Measurements from ENCODE around the gene NFU1.

Gene NFU1

GRCh38 chr2:69481421-69481820, 44.2 kb upstream of the NFU1 start:
- Histone ChIP-seq H3K18ac (ENCODE audit: low read length) (no peak overlapping the region), H3K4me3 (ENCODE audit: low read length in 2 of 2) (no peak overlapping the region), H2BK15ac (ENCODE audit: low read length) (no peak overlapping the region), H3K4me2 (ENCODE audit: insufficient read depth, low read length, poor library complexity, severe bottlenecking) (no peak overlapping the region), H3K9me3 (replicated peaks in 1 of 2; ENCODE audit: control insufficient read depth in 2 of 2, insufficient read depth in 1 of 2, low read depth in 1 of 2, low read length in 2 of 2) (no peaks in the 10 kb centered on the region), H2BK5ac (ENCODE audit: low read length) (no peak overlapping the region), H3K27ac (replicated peaks; ENCODE audit: low read length) (no peak overlapping the region), H4K91ac (ENCODE audit: low read depth, low read length, poor library complexity) (no peak overlapping the region), H3K23ac (ENCODE audit: low read depth, low read length, poor library complexity) (no peak overlapping the region), H2AK5ac (ENCODE audit: low read depth, low read length) (no peak overlapping the region), H3K27me3 (ENCODE audit: control insufficient read depth in 3 of 3, insufficient read depth in 3 of 3, low read depth in 1 of 3, low read length in 3 of 3) (no peaks in the 10 kb centered on the region), H2BK12ac (ENCODE audit: low read length) (no peak overlapping the region), H3K14ac (ENCODE audit: low read length) (no peak overlapping the region), H3K36me3 (replicated peaks in 1 of 2; ENCODE audit: control insufficient read depth in 2 of 2, insufficient read depth in 2 of 2, low read length in 2 of 2) (peaks cover 0 to 8% of the 10 kb centered on the region in 2 donors), H2BK120ac (ENCODE audit: low read depth, low read length) (no peak overlapping the region), H3K9ac (ENCODE audit: low read depth, low read length, poor library complexity) (no peak overlapping the region), H3K79me1 (ENCODE audit: low read depth, low read length) (no peaks in the 10 kb centered on the region), H3K4me1 (ENCODE audit: control insufficient read depth in 2 of 2, insufficient read depth in 1 of 2, low read depth in 1 of 2, low read length in 2 of 2) (peaks cover 0 to 3% of the 10 kb centered on the region in 2 donors), H3K4ac (ENCODE audit: low read length) (no peak overlapping the region), H4K8ac (ENCODE audit: low read depth, low read length) (no peak overlapping the region), H2AFZ (ENCODE audit: low read length) (no peak overlapping the region)
- WGBS, 2 donors (ENCODE audit: extremely low coverage in 2 of 2, insufficient read length in 2 of 2, insufficient replicate concordance in 1 of 2): no CpG with 5 or more reads among the region's 1 CpG
- no peak for DNase-seq (ENCODE audit: low spot score)

GRCh38 chr2:69477627-69478026, 40.4 kb upstream of the NFU1 start:
- Histone ChIP-seq H2BK12ac (ENCODE audit: low read length) (no peak overlapping the region), H2AK5ac (ENCODE audit: low read depth, low read length) (no peak overlapping the region), H3K36me3 (replicated peaks in 1 of 2; ENCODE audit: control insufficient read depth in 2 of 2, insufficient read depth in 2 of 2, low read length in 2 of 2) (peaks cover 0 to 20% of the 10 kb centered on the region in 2 donors), H2BK15ac (ENCODE audit: low read length) (no peak overlapping the region), H2BK120ac (ENCODE audit: low read depth, low read length) (no peak overlapping the region), H3K4ac (ENCODE audit: low read length) (no peak overlapping the region), H3K18ac (ENCODE audit: low read length) (no peak overlapping the region), H3K4me1 (ENCODE audit: control insufficient read depth in 2 of 2, insufficient read depth in 1 of 2, low read depth in 1 of 2, low read length in 2 of 2) (peaks cover 2% of the 10 kb centered on the region in 2 donors), H2AFZ (ENCODE audit: low read length) (no peak overlapping the region), H3K9me3 (replicated peaks in 1 of 2; ENCODE audit: control insufficient read depth in 2 of 2, insufficient read depth in 1 of 2, low read depth in 1 of 2, low read length in 2 of 2) (no peaks in the 10 kb centered on the region), H2BK5ac (ENCODE audit: low read length) (no peak overlapping the region), H3K23ac (ENCODE audit: low read depth, low read length, poor library complexity) (no peak overlapping the region), H3K9ac (ENCODE audit: low read depth, low read length, poor library complexity) (no peak overlapping the region), H3K27me3 (ENCODE audit: control insufficient read depth in 3 of 3, insufficient read depth in 3 of 3, low read depth in 1 of 3, low read length in 3 of 3) (no peaks in the 10 kb centered on the region), H4K8ac (ENCODE audit: low read depth, low read length) (no peak overlapping the region), H3K4me3 (ENCODE audit: low read length in 2 of 2) (no peak overlapping the region), H3K14ac (ENCODE audit: low read length) (no peak overlapping the region), H3K4me2 (ENCODE audit: insufficient read depth, low read length, poor library complexity, severe bottlenecking) (no peak overlapping the region), H4K91ac (ENCODE audit: low read depth, low read length, poor library complexity) (no peak overlapping the region), H3K27ac (replicated peaks; ENCODE audit: low read length) (no peak overlapping the region), H3K79me1 (ENCODE audit: low read depth, low read length) (no peaks in the 10 kb centered on the region)
- WGBS, 2 donors (ENCODE audit: extremely low coverage in 2 of 2, insufficient read length in 2 of 2, insufficient replicate concordance in 1 of 2): no CpG with 5 or more reads among the region's 1 CpG
- no peak for DNase-seq (ENCODE audit: low spot score)

- Histone ChIP-seq H3K79me1 (ENCODE audit: low read depth, low read length) (no peaks in the 10 kb centered on the region), H4K91ac (ENCODE audit: low read depth, low read length, poor library complexity) (no peak overlapping the region), H3K18ac (ENCODE audit: low read length) (no peak overlapping the region), H2BK5ac (ENCODE audit: low read length) (no peak overlapping the region), H3K27me3 (ENCODE audit: control insufficient read depth in 3 of 3, insufficient read depth in 3 of 3, low read depth in 1 of 3, low read length in 3 of 3) (no peaks in the 10 kb centered on the region), H3K4me2 (ENCODE audit: insufficient read depth, low read length, poor library complexity, severe bottlenecking) (no peak overlapping the region), H2BK15ac (ENCODE audit: low read length) (no peak overlapping the region), H4K8ac (ENCODE audit: low read depth, low read length) (no peak overlapping the region), H3K4me3 (ENCODE audit: low read length in 2 of 2) (no peak overlapping the region), H3K9me3 (replicated peaks in 1 of 2; ENCODE audit: control insufficient read depth in 2 of 2, insufficient read depth in 1 of 2, low read depth in 1 of 2, low read length in 2 of 2) (no peaks in the 10 kb centered on the region), H2BK120ac (ENCODE audit: low read depth, low read length) (no peak overlapping the region), H3K9ac (ENCODE audit: low read depth, low read length, poor library complexity) (no peak overlapping the region), H2AFZ (ENCODE audit: low read length) (no peak overlapping the region), H3K23ac (ENCODE audit: low read depth, low read length, poor library complexity) (no peak overlapping the region), H2AK5ac (ENCODE audit: low read depth, low read length) (no peak overlapping the region), H3K27ac (replicated peaks; ENCODE audit: low read length) (no peak overlapping the region), H3K14ac (ENCODE audit: low read length) (no peak overlapping the region), H3K4ac (ENCODE audit: low read length) (no peak overlapping the region), H2BK12ac (ENCODE audit: low read length) (no peak overlapping the region), H3K4me1 (ENCODE audit: control insufficient read depth in 2 of 2, insufficient read depth in 1 of 2, low read depth in 1 of 2, low read length in 2 of 2) (peaks cover 0 to 2% of the 10 kb centered on the region in 2 donors), H3K36me3 (replicated peaks in 1 of 2; ENCODE audit: control insufficient read depth in 2 of 2, insufficient read depth in 2 of 2, low read length in 2 of 2) (peaks cover 0 to 20% of the 10 kb centered on the region in 2 donors)
- no CpG with 5 or more reads among the region's 2 CpGs for WGBS, 2 donors (ENCODE audit: extremely low coverage in 2 of 2, insufficient read length in 2 of 2, insufficient replicate concordance in 1 of 2)
- no peak for DNase-seq (ENCODE audit: low spot score)
These were observed 37.5 kb upstream of the NFU1 start for GRCh38 chr2:69474688-69475087.

- H3K79me1 ChIP-seq (ENCODE audit: low read depth, low read length): no peaks in the 10 kb centered on the region
- H2BK12ac ChIP-seq (ENCODE audit: low read length): no peak overlapping the region
- no peak overlapping the region for H3K9ac ChIP-seq (ENCODE audit: low read depth, low read length, poor library complexity)
- no peak overlapping the region for H2BK15ac ChIP-seq (ENCODE audit: low read length)
- no peak overlapping the region for H2AFZ ChIP-seq (ENCODE audit: low read length)
- H3K4me1 ChIP-seq (ENCODE audit: control insufficient read depth in 2 of 2, insufficient read depth in 1 of 2, low read depth in 1 of 2, low read length in 2 of 2): peaks cover 0 to 2% of the 10 kb centered on the region in 2 donors
- no peak overlapping the region for H3K14ac ChIP-seq (ENCODE audit: low read length)
- no peak for DNase-seq (ENCODE audit: low spot score)
- H2BK5ac ChIP-seq (ENCODE audit: low read length): no peak overlapping the region
- no peaks in the 10 kb centered on the region for H3K9me3 ChIP-seq (replicated peaks in 1 of 2; ENCODE audit: control insufficient read depth in 2 of 2, insufficient read depth in 1 of 2, low read depth in 1 of 2, low read length in 2 of 2)
- H2BK120ac ChIP-seq (ENCODE audit: low read depth, low read length): no peak overlapping the region
- no CpG with 5 or more reads among the region's 2 CpGs for WGBS, 2 donors (ENCODE audit: extremely low coverage in 2 of 2, insufficient read length in 2 of 2, insufficient replicate concordance in 1 of 2)
- H4K91ac ChIP-seq (ENCODE audit: low read depth, low read length, poor library complexity): no peak overlapping the region
- H3K27me3 ChIP-seq (ENCODE audit: control insufficient read depth in 3 of 3, insufficient read depth in 3 of 3, low read depth in 1 of 3, low read length in 3 of 3): no peaks in the 10 kb centered on the region
- peaks cover 0 to 15% of the 10 kb centered on the region in 2 donors for H3K36me3 ChIP-seq (replicated peaks in 1 of 2; ENCODE audit: control insufficient read depth in 2 of 2, insufficient read depth in 2 of 2, low read length in 2 of 2)
- H4K8ac ChIP-seq (ENCODE audit: low read depth, low read length): no peak overlapping the region
- H3K27ac ChIP-seq (replicated peaks; ENCODE audit: low read length): no peak overlapping the region
- H3K18ac ChIP-seq (ENCODE audit: low read length): no peak overlapping the region
- H3K23ac ChIP-seq (ENCODE audit: low read depth, low read length, poor library complexity): no peak overlapping the region
- no peak overlapping the region for H3K4ac ChIP-seq (ENCODE audit: low read length)
- H3K4me3 ChIP-seq (ENCODE audit: low read length in 2 of 2): no peak overlapping the region
- no peak overlapping the region for H2AK5ac ChIP-seq (ENCODE audit: low read depth, low read length)
- H3K4me2 ChIP-seq (ENCODE audit: insufficient read depth, low read length, poor library complexity, severe bottlenecking): no peak overlapping the region
These were observed 34.6 kb upstream of the NFU1 start for GRCh38 chr2:69471793-69472192.

All from neuronal stem cell (in vitro differentiated cells).